NCI-H526 treated with DMSO at 0.1 percent for 48 hours (cell line): Measurements from ENCODE around the gene ZC3H11A.

Source experiments
- DNase-seq: peaks from one replicate; lab custom pipeline; 2025; lab: John Stamatoyannopoulos, UW

Gene ZC3H11A

DNA sequence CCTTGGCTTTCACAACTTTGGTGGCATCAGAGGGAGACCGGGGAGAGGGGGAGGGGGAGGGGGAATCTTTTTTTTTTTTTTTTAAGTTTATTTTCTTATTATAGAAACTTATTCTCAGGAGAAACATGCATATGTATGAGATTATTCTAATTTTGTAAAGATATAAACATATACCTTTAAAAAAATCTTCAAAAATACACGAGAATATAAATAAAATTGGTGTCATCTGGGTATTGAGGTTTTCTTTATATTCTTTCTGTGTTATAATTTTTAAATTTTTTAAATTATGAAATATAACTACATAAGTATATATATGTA, 47.1 kb downstream of the ZC3H11A start:
- DNase-seq, result no peak

DNA sequence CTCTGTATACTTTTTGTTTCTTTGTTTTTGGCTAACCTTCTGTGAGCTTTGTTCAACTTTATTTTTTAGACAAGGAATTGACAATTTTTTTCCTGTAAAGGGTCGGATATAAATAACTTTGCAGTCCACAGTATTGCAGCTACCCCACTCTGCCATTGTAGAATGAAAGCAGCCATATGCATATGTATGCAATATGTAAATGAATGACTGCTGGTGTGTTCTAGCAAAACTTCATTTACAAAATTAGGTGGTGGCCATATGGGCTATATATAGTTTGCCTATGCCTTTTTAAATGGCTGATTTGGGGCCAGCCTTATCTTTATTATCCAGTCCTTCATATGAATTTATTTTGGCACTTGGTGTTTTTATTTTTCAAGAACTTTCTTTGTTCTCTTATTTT, 48.0 kb downstream of the ZC3H11A start:
- no peak for DNase-seq
